ENCODE results near the gene PRSS1. TPM values are rescaled to one million over a fixed set of nuclear protein-coding genes. Genes with fewer than 3 reads are reported as not detected.

PRSS1 gene
- polyA plus RNA-seq, 1 experiment, result not detected

DNA sequence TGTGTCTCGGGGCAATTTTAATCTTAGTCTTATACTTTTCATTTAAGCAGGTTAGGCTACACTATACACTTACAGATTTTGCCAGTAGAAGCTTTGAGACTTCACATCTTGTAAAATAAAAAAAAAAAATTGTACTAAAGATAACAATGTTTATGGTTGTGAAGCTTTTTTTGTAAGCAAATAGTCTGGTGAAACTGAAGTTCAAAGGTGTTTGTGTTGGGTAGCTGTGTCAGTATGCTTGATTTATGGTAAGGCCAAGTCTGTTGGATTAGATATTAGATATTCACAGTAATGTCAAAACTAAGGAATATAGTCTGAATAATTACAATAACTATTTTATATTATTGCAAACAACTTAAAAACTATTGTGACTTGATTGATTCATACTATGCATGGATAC is 31.0 kb upstream of the PRSS1 start:
- Histone ChIP-seq H3K9me3 (ENCODE audit: control insufficient read depth, insufficient read depth, low read length) (no peaks in the 10 kb centered on the region), H3K4me3 (ENCODE audit: low read depth, low read length) (no peak overlapping the region), H3K27me3 (ENCODE audit: control insufficient read depth, insufficient read depth, low read length) (no peaks in the 10 kb centered on the region), H3K27ac (ENCODE audit: low read depth, low read length) (no peak overlapping the region)
- CTCF ChIA-PET, result interaction anchor here (1.0 kb wide), 1 partner anchor 183 kb away, joined by 3 read pairs; no protein-coding TSS in a partner anchor
- no peak for DNase-seq (ENCODE audit: low read depth, low spot score)
- TF ChIP-seq CTCF (IDR thresholded peaks at IDR 0.05; ENCODE audit: low read depth, low read length), result no peak
- POLR2A ChIA-PET, result no interaction called here

GRCh38 chr7:142720172-142720773 is 29.0 kb upstream of the PRSS1 start:
- no peaks in the 10 kb centered on the region for H3K27me3 ChIP-seq (ENCODE audit: control insufficient read depth, insufficient read depth, low read length)
- no peak for TF ChIP-seq CTCF (IDR thresholded peaks at IDR 0.05; ENCODE audit: low read depth, low read length)
- ChIA-PET POLR2A (no interaction called here), CTCF (no interaction called here)
- DNase-seq (ENCODE audit: low read depth, low spot score), result no peak
- H3K4me3 ChIP-seq (ENCODE audit: low read depth, low read length), result no peak overlapping the region
- no peak overlapping the region for H3K27ac ChIP-seq (ENCODE audit: low read depth, low read length)
- no peaks in the 10 kb centered on the region for H3K9me3 ChIP-seq (ENCODE audit: control insufficient read depth, insufficient read depth, low read length)

DNA sequence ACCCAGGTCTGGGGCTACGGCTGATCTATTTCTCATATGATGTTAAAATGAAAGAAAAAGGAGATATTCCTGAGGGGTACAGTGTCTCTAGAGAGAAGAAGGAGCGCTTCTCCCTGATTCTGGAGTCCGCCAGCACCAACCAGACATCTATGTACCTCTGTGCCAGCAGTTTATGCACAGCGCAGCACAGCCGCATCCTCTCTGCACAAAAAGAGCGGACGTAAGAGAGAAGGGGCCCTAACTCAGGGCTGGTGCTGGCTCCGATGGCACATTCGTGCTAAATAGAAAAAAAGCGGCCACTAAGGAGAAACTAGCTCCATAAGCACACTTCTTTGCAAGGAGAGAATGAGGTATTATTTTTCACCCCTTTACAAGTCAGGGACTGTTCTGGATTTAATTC is 28.3 kb upstream of the PRSS1 start:
- POLR2A ChIA-PET, result no interaction called here

GRCh38 chr7:142722248-142722794 is 27.0 kb upstream of the PRSS1 start:
- no peak for TF ChIP-seq CTCF (IDR thresholded peaks at IDR 0.05; ENCODE audit: low read depth, low read length)
- POLR2A ChIA-PET, result no interaction called here
- H3K27ac ChIP-seq (ENCODE audit: low read depth, low read length), result no peak overlapping the region
- DNase-seq (ENCODE audit: low read depth, low spot score), result no peak
- peak overlapping the region; percentile 41 for H3K4me3 ChIP-seq (ENCODE audit: low read depth, low read length)
- CTCF ChIA-PET, result interaction anchor here (1.0 kb wide), 1 partner anchor 90 kb away, joined by 4 read pairs; no protein-coding TSS in a partner anchor
- H3K9me3 ChIP-seq (ENCODE audit: control insufficient read depth, insufficient read depth, low read length), result no peaks in the 10 kb centered on the region
- no peaks in the 10 kb centered on the region for H3K27me3 ChIP-seq (ENCODE audit: control insufficient read depth, insufficient read depth, low read length)

More for the DNA sequence above, 28.3 kb upstream of the PRSS1 start:
- Histone ChIP-seq H3K27me3 (ENCODE audit: control insufficient read depth, insufficient read depth, low read length) (no peaks in the 10 kb centered on the region), H3K4me3 (ENCODE audit: low read depth, low read length) (no peak overlapping the region), H3K9me3 (ENCODE audit: control insufficient read depth, insufficient read depth, low read length) (no peaks in the 10 kb centered on the region), H3K27ac (ENCODE audit: low read depth, low read length) (no peak overlapping the region)
- no peak for TF ChIP-seq CTCF (IDR thresholded peaks at IDR 0.05; ENCODE audit: low read depth, low read length)
- CTCF ChIA-PET, result no interaction called here
- no peak for DNase-seq (ENCODE audit: low read depth, low spot score)

GRCh38 chr7:142733271-142733670 is 16.0 kb upstream of the PRSS1 start:
- POLR2A ChIA-PET, result no interaction called here

More at GRCh38 chr7:142733271-142733670, 16.0 kb upstream of the PRSS1 start:
- no peak for DNase-seq (ENCODE audit: low read depth, low spot score)
- H3K27ac ChIP-seq (ENCODE audit: low read depth, low read length), result no peak overlapping the region
- CTCF ChIA-PET, result no interaction called here
- H3K27me3 ChIP-seq (ENCODE audit: control insufficient read depth, insufficient read depth, low read length), result no peaks in the 10 kb centered on the region
- no peak for TF ChIP-seq CTCF (IDR thresholded peaks at IDR 0.05; ENCODE audit: low read depth, low read length)
- no peak overlapping the region for H3K4me3 ChIP-seq (ENCODE audit: low read depth, low read length)
- H3K9me3 ChIP-seq (ENCODE audit: control insufficient read depth, insufficient read depth, low read length), result no peaks in the 10 kb centered on the region
